ENCODE measurements around the gene KCNIP1. TPM values are rescaled to one million over a fixed set of nuclear protein-coding genes. Genes with fewer than 3 reads are reported as not detected.

The KCNIP1 gene
- total and polyA plus RNA-seq, 9 of the 15 experiments (the other 6 are each of a cell fraction or from before 2014, with no cell fraction given) = not detected

- no peaks in the 10 kb centered on the region for H3K9me1 ChIP-seq (ENCODE audit: control insufficient read depth, insufficient read depth, low read length)
- no peak overlapping the region for H3K4me3 ChIP-seq
- no peaks in the 10 kb centered on the region for H3K9me3 ChIP-seq (replicated peaks; ENCODE audit: control insufficient read depth, insufficient read depth, low read depth, low read length)
- in situ Hi-C loops (cut with MboI) = no loop called here
- POLR2A ChIA-PET = interaction anchor here (0.6 to 1.1 kb wide), 3 partner anchors 9 to 14 kb away, joined by 3 read pairs; no protein-coding TSS in a partner anchor
- no peaks in the 10 kb centered on the region for H3K4me1 ChIP-seq (replicated peaks in 1 of 2; ENCODE audit: control insufficient read depth in 2 of 2, insufficient read depth in 2 of 2, low read length in 2 of 2)
- H2AFZ ChIP-seq (ENCODE audit: low read depth, low read length) = no peak overlapping the region
- no peak overlapping the region for H3K27ac ChIP-seq (ENCODE audit: extremely low read depth, low read depth, low read length)
- CTCF ChIA-PET (ENCODE audit: low intra/inter-chr PET ratio) = no interaction called here
- no peaks in the 10 kb centered on the region for H3K36me3 ChIP-seq (ENCODE audit: control insufficient read depth, insufficient read depth, low read length)
- no peak overlapping the region for H3K4me2 ChIP-seq (ENCODE audit: insufficient read depth, low read length)
- H3K79me2 ChIP-seq (ENCODE audit: control insufficient read depth, insufficient read depth, low read length) = no peaks in the 10 kb centered on the region
- DNase-seq (ENCODE audit: extremely low read depth in 1 of 4, low spot score in 3 of 4) (no peak), FAIRE-seq (no peak), ATAC-seq (no peak)
- peaks cover 5% of the 10 kb centered on the region; the same call in 1 of the 2 replicates for H4K20me1 ChIP-seq (replicated peaks; ENCODE audit: control insufficient read depth, insufficient read depth, low read length)
- intact Hi-C loops (cut with micrococcal nuclease) = no loop called here
- H3K27me3 ChIP-seq (ENCODE audit: control insufficient read depth in 2 of 2, insufficient read depth in 2 of 2, low read length in 2 of 2) = peaks cover 0 to 9% of the 10 kb centered on the region in 2 experiments; a peak in 1 of 5 replicates
- no peak overlapping the region for H3K9ac ChIP-seq (ENCODE audit: insufficient read depth in 1 of 2, low read depth in 2 of 2, low read length in 2 of 2)
- BruUV-seq (replicated peaks) = no TSS peak
- WGBS (ENCODE audit: insufficient coverage, low coverage, missing lambda C conversion rate) = 0% methylated on average over 6 of the region's 6 CpGs
- TF ChIP-seq FOXK2 (conservative IDR thresholded peaks at IDR 0.05 in 1 of 2, IDR thresholded peaks at IDR 0.05 in 1 of 2; ENCODE audit: low read depth in 2 of 2) = no peak
- no peak for TF ChIP-seq CREBBP (IDR thresholded peaks at IDR 0.05; ENCODE audit: low read depth, low read length)
- TF ChIP-seq ZBTB26 (CRISPR knock-in tag; IDR thresholded peaks at IDR 0.05) = no peak
- no peak for TF ChIP-seq BRF2 (IDR thresholded peaks at IDR 0.05; ENCODE audit: borderline replicate concordance, insufficient read depth, insufficient read length)
- TF ChIP-seq GTF2A2 (tag; IDR thresholded peaks at IDR 0.05) = no peak
- no peak for TF ChIP-seq FOS (IDR thresholded peaks at IDR 0.05; ENCODE audit: extremely low read depth, insufficient read length)
- no peak for TF ChIP-seq ZNF184 (CRISPR knock-in tag; IDR thresholded peaks at IDR 0.05)
- no peak for TF ChIP-seq KLF13 (tag; IDR thresholded peaks at IDR 0.05; ENCODE audit: borderline replicate concordance, low read depth)
- TF ChIP-seq ARID4B (CRISPR knock-in tag; IDR thresholded peaks at IDR 0.05) = no peak
- TF ChIP-seq FUS (optimal IDR thresholded peaks at IDR 0.05; ENCODE audit: low read depth, low read length) = no peak
- TF ChIP-seq ZNF740 (CRISPR knock-in tag; IDR thresholded peaks at IDR 0.05) = no peak
- no peak for TF ChIP-seq ZNF740 (tag; IDR thresholded peaks at IDR 0.05)
Observed at GRCh38 chr5:170562166-170562874, 58.5 kb downstream of the KCNIP1 start.
